OCI-LY7 (cell line): ENCODE results near the gene ASL.

Experiments
- CTCF ChIP-seq: fragments of 200-600 bp; sonication (generic); conservative IDR thresholded peaks from 2 replicates; pipeline ENCODE4 v1.5.1; 2014; ENCODE audit warnings: mild to moderate bottlenecking, antibody characterized with exemption, low read length, moderate library complexity, mixed read lengths
- EZH2phosphoT487 ChIP-seq: fragments of 200-600 bp; sonication (generic); IDR thresholded peaks from 2 replicates; pipeline ENCODE4 v1.6.1; 2018; ENCODE audit warnings: low read depth, borderline replicate concordance, mild to moderate bottlenecking, mixed run types, antibody characterized with exemption, low read length, moderate library complexity, mixed read lengths

GRCh38 chr7:66123175-66123528, 47.5 kb downstream of the ASL start:
- no peak for TF ChIP-seq CTCF
- TF ChIP-seq EZH2phosphoT487: no peak
